T-helper 2 cell treated with Interferon-gamma antibody and Interleukin-4, amounts not matched to agents 5 μg/mL and 100 μg/mL, for 36 hours (primary cell): ENCODE measurements around the gene OR10X1.

ENCODE experiments used
- DNase-seq: peaks from one replicate; pipeline ENCODE4 v3.0.0; 2021; ENCODE audit warnings: low spot score
- H3K27ac Mint-ChIP-seq: one replicate; pipeline ENCODE4 v1.8.0; 2021; ENCODE audit warnings: mild to moderate bottlenecking, mixed read lengths
- H3K27me3 Mint-ChIP-seq: one replicate; pipeline ENCODE4 v1.8.0; 2021; ENCODE audit warnings: low read depth, mixed read lengths
- H3K36me3 Mint-ChIP-seq: one replicate; pipeline ENCODE4 v1.8.0; 2021; ENCODE audit warnings: low read depth, mixed read lengths
- H3K4me1 Mint-ChIP-seq: one replicate; pipeline ENCODE4 v1.8.0; 2021; ENCODE audit warnings: low read depth, mixed read lengths
- H3K4me3 Mint-ChIP-seq: one replicate; pipeline ENCODE4 v1.8.0; 2022; ENCODE audit warnings: mild to moderate bottlenecking, moderate library complexity, mixed read lengths
- H3K9me3 Mint-ChIP-seq: one replicate; pipeline ENCODE4 v1.8.0; 2021; ENCODE audit warnings: mixed read lengths

The OR10X1 gene, protein sequence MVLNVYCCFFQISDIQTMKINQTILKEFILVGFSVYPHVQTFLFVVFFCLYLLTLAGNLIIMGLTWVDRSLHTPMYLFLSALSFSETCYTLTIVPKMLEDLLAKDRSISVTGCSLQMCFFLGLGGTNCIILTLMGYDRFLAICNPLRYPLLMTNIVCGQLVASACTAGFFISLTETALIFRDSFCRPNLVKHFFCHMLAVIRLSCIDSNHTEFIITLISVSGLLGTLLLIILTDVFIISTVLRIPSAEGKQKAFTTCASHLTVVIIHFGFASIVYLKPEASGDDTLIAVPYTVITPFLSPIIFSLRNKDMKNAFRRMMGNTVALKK

DNA sequence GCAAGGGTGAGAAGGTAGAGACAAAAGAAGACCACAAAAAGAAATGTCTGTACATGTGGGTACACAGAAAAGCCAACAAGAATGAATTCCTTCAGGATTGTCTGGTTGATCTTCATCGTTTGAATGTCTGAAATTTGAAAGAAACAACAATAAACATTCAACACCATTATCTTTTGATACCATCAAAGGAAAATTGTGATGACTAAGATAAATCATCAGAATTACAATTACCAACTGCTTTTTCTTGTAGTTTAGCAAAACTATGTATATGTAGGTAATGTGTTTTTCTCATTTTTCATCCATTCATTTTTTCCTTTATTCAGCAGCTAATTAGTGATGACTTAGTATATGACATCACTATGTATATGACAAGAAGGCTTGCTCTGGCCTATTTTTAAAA lies at the start of gene OR10X1:
OR10X1 (minus strand) TSS at position 167 of the 400 bp plus-strand sequence; CDS start at position 167, 0 bp downstream.
- no peak within 1 kb of the TSS for H3K4me3 Mint-ChIP-seq
- no peaks in the 10 kb centered on the region for H3K4me1 Mint-ChIP-seq
- H3K27ac Mint-ChIP-seq = no peak within 1 kb of the TSS
- no peaks in the 10 kb centered on the region for H3K9me3 Mint-ChIP-seq
- no peaks in the 10 kb centered on the region for H3K27me3 Mint-ChIP-seq
- no peaks in the 10 kb centered on the region for H3K36me3 Mint-ChIP-seq
- DNase-seq = no peak

DNA sequence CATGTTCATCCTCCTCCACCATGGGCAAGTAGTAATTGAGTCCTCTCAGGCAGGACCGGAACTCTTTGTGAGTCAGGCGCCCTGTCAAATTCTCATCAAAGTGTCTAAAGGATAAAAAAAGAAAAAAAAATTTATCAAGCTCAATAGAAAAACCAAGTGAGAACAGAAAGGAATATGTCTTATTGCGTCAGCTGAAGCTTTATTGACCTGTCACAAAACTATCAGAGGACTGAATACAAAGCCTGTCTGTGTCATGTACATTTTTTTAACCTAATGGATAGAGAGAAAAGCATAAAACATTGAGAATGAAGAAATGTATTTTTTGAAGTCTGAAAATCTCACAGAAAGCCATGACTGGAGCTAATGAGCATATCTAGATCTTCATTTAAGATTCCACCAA lies 34.1 kb upstream of the OR10X1 start:
- Mint-ChIP-seq H3K4me3 (no peak overlapping the region), H3K36me3 (no peaks in the 10 kb centered on the region), H3K4me1 (peaks cover 2% of the 10 kb centered on the region), H3K9me3 (no peaks in the 10 kb centered on the region), H3K27me3 (peaks cover 2% of the 10 kb centered on the region), H3K27ac (no peak overlapping the region)
- DNase-seq = no peak

DNA sequence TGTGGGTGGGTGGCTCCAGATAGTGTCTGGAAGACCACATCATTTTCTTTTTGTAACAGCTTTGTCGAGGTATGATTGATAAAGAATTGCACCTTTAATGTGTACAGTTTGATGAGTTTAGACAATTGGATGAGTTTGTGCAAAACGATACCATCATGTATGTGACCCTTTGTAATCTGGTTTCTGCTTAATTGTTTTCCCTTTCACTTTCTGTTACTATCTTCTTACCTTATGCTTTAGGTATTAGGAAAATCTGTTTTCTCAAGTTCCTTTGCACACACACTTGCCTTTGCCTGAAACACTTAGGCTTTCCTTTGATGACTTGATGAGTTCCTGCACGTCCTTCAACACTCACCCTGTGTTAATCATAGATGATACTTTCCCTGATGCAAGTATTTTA lies 32.2 kb upstream of the OR10X1 start:
- no peak for DNase-seq
- Mint-ChIP-seq H3K36me3 (no peaks in the 10 kb centered on the region), H3K4me1 (peaks cover 2% of the 10 kb centered on the region), H3K4me3 (no peak overlapping the region), H3K27me3 (peaks cover 2% of the 10 kb centered on the region), H3K27ac (no peak overlapping the region), H3K9me3 (no peaks in the 10 kb centered on the region)

DNA sequence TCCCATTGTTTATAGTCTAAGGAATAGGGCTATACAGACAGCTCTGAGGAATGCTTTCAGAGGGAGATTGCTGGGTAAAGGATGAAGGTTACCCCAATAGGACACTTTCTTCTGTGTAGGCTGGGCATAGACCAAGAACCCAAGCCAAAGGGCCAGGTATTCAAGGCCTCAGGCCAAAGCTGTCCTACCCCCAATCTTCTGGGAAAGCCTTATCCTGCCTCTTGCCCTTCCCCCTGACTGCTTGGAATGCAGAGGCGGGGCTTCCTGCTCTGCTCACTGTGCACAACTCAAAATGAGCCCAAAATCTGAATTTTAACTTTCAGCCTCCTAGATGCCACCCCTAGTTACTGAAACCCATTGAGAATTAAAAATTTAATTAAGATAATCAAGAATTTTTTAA lies 27.6 kb upstream of the OR10X1 start:
- H3K27me3 Mint-ChIP-seq = peaks cover 2% of the 10 kb centered on the region
- H3K9me3 Mint-ChIP-seq = no peaks in the 10 kb centered on the region
- no peak overlapping the region for H3K27ac Mint-ChIP-seq

DNA sequence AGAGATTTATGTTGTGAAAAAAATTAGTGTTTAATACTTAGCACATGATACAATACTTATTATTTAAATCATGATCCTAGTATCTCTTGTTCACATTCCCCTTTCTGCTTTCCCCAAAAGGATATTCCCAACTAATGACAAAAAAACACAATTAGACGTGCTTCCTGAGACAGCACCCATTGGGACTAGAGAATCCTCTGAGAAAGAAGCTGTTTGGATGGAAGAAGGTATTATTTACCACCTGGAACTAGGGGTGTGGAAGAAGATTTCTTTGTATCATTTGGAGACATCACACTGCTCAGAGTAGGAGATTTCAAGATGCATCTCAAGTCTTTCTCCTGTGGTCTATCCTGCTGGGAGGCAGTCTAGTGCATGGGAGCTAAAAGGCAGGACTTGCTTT lies 25.3 kb upstream of the OR10X1 start, which contains the start of gene OR10Z1:
OR10Z1 (plus strand) TSS at position 301 of the 400 bp plus-strand sequence. CDS start 1,171 bp downstream, outside the sequence.
- no peaks in the 10 kb centered on the region for H3K9me3 Mint-ChIP-seq
- no peaks in the 10 kb centered on the region for H3K4me1 Mint-ChIP-seq
- H3K27me3 Mint-ChIP-seq = no peaks in the 10 kb centered on the region
- no peak for DNase-seq
- no peak within 1 kb of the TSS for H3K27ac Mint-ChIP-seq
- H3K36me3 Mint-ChIP-seq = no peaks in the 10 kb centered on the region
- no peak within 1 kb of the TSS for H3K4me3 Mint-ChIP-seq

More for the DNA sequence above, 27.6 kb upstream of the OR10X1 start:
- Mint-ChIP-seq H3K4me1 (peaks cover 2% of the 10 kb centered on the region), H3K4me3 (no peak overlapping the region), H3K36me3 (no peaks in the 10 kb centered on the region)
- DNase-seq = no peak

DNA sequence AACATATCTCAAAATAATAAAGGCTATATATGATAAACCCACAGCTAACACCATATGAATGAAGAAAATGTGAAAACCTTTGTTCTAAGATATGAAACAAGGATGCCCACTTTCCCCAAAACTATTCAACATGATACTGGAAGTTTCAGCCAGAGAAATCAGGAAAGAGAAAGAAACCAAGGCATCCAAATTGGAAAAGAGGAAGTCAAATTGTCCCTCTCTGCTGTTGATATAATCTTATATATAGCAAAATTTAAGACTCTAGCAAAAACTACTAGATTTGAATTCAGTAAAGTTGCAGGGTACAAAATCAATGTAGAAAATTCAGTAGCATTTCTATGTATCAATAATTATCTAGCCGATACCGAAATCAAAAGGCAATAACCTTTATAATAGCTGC lies 21.0 kb upstream of the OR10X1 start:
- Mint-ChIP-seq H3K27me3 (no peaks in the 10 kb centered on the region), H3K27ac (no peak overlapping the region), H3K9me3 (peaks cover 15% of the 10 kb centered on the region), H3K4me1 (no peaks in the 10 kb centered on the region), H3K4me3 (no peak overlapping the region), H3K36me3 (peaks cover 1% of the 10 kb centered on the region)
- no peak for DNase-seq

DNA sequence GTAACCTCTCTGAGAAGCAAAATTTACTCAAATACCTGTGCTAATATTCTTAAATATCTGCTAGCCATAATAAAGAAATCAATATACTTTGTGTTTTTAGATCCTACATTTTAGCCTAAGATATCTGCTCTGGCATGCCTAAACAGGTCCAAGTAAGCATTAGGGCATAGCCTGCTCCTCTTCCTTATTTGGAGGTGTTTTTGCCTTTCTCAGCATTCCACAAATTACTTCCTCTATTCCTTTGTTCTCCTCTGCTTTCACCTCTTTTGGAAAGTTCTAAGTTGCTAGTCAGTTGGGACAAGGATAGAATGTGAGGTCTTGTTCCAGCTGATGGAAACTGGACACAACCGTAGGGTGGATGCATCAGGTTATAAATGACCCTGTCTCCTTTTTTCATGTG lies 7.2 kb upstream of the OR10X1 start:
- no peak for DNase-seq
- no peaks in the 10 kb centered on the region for H3K36me3 Mint-ChIP-seq
- H3K4me1 Mint-ChIP-seq = no peaks in the 10 kb centered on the region
- no peak overlapping the region for H3K4me3 Mint-ChIP-seq
- H3K27me3 Mint-ChIP-seq = no peaks in the 10 kb centered on the region
- H3K9me3 Mint-ChIP-seq = no peaks in the 10 kb centered on the region
- no peak overlapping the region for H3K27ac Mint-ChIP-seq

DNA sequence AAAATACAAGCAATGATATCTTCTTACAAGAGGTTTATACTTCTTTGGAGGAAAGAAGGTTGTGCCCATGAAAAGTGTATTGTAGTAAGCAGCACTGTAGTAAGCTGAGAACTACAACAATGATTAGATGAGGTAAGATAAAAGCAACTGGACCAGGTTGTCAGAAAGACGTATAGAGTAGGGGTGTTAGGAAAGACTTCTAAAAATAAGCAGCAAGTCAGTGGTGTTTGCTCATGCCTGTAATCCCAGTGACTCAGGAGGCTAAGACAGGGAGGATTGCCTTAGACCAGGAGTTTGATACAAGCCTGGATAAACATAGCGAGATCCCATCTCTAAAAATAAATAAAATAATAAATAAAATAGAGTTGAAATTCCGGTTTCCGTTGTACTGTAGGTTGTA lies 4.3 kb upstream of the OR10X1 start:
- Mint-ChIP-seq H3K4me1 (no peaks in the 10 kb centered on the region), H3K27ac (no peak overlapping the region), H3K36me3 (no peaks in the 10 kb centered on the region), H3K4me3 (no peak overlapping the region), H3K27me3 (no peaks in the 10 kb centered on the region), H3K9me3 (no peaks in the 10 kb centered on the region)
- DNase-seq = no peak

DNA sequence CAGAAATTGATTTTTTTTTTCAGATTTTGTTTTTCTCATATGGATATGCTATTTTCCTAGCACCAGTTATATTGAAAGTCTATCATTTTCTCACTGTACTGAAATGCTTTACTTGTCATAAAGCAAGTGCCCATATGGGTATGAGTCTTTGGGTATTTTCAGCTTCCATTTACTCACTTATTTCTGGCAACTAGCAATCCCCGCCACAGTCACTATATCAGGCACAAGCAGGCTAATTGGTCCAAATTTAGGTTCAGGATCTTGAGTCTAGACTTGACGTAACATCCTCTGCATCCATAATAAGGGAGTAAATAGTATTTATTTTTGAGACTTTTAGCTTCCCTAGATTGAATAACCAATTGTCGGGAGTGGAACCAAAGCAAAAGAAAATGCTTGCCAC lies 2.1 kb downstream of the OR10X1 start:
- Mint-ChIP-seq H3K4me3 (no peak overlapping the region), H3K4me1 (no peaks in the 10 kb centered on the region), H3K27ac (no peak overlapping the region), H3K9me3 (no peaks in the 10 kb centered on the region), H3K27me3 (no peaks in the 10 kb centered on the region), H3K36me3 (no peaks in the 10 kb centered on the region)
- no peak for DNase-seq

DNA sequence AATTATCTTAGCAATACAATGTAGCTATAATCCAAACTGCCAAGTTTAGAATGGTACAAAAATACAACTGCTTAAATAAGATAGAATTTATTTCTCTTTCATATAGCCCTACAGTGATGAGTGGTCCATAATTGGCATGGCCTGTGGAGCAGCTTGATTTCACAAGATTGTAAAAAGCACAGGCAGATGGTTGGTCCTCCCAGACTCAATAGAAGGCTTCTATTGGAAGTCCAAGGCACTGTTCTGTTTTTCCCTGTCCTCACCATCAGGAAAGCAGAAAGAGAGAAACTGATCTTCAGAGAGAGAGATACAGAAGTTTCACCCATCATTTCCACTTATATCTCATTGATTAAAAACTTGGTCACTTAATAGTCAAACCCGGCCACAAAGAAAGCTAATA lies 7.5 kb downstream of the OR10X1 start:
- DNase-seq = no peak
- Mint-ChIP-seq H3K4me1 (no peaks in the 10 kb centered on the region), H3K27ac (no peak overlapping the region), H3K27me3 (peaks cover 10% of the 10 kb centered on the region), H3K4me3 (no peak overlapping the region), H3K9me3 (no peaks in the 10 kb centered on the region), H3K36me3 (no peaks in the 10 kb centered on the region)

DNA sequence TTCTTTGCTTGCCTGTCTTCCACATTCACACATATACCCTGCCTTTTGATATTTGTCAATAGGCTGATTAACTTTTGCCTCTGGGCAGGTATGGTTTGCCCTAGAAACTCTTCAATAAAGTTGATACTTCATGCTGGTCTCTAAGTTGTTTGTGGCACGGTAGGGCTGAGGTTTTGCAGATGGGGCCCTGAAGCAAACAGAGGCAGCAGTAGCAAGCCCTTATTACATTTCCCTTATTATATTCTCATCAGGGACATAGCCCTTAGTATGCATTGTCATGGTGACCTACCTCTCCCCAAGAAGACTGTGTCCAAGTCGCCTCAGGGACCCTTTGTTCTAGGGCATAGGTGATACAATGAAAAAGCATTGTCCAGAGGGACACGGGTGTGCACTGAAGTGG lies 9.2 kb downstream of the OR10X1 start, which contains the start of gene OR6P1:
OR6P1 (minus strand) TSS at position 101 of the 400 bp plus-strand sequence. CDS start 6,976 bp downstream, outside the sequence.
- peaks cover 10% of the 10 kb centered on the region for H3K27me3 Mint-ChIP-seq
- H3K9me3 Mint-ChIP-seq = no peaks in the 10 kb centered on the region
- no peak within 1 kb of the TSS for H3K27ac Mint-ChIP-seq
- H3K36me3 Mint-ChIP-seq = no peaks in the 10 kb centered on the region
- no peaks in the 10 kb centered on the region for H3K4me1 Mint-ChIP-seq
- DNase-seq = no peak
- H3K4me3 Mint-ChIP-seq = no peak within 1 kb of the TSS

DNA sequence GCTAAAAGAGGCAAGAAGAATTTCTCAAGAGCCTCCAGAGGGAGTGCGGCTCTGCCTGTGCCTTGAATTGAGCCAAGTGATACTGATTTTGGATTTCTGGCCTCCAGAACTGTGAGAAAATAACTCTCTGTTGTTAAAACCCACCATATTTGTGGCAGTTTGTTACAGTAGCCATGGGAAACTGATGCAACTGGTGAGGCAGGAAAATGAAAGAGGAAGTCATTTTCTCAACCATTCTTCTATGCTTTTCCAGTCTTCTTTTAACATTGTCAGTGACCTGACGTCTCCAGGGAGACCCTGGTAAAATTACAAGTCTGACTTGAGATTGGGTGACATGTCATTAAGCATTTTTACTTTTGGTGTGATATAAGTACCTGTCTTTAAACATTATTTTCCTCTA lies 15.1 kb downstream of the OR10X1 start:
- Mint-ChIP-seq H3K27ac (no peak overlapping the region), H3K4me1 (peaks cover 2% of the 10 kb centered on the region), H3K27me3 (peaks cover 2% of the 10 kb centered on the region), H3K9me3 (no peaks in the 10 kb centered on the region), H3K4me3 (no peak overlapping the region), H3K36me3 (no peaks in the 10 kb centered on the region)
- DNase-seq = no peak

DNA sequence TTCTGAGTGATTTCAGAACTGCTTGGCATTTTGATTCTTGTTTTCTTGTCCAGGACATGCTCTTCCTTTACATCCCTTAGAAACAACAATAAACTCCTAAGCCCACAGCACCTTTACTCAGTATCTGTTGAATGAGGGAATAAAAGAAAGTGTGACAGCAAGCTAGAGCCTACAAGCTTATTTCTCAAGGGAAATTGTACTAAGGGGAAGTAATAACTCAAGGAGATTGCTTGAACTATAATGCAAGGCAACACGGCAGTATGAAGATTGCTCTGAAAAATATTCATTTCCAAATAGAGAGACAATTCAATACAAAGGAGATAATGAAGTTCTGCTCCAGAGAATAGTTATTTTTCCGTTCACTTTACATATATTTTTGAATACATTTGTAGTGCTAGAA lies 15.8 kb downstream of the OR10X1 start:
- H3K36me3 Mint-ChIP-seq = no peaks in the 10 kb centered on the region
- H3K27ac Mint-ChIP-seq = no peak overlapping the region
- no peak for DNase-seq
- H3K27me3 Mint-ChIP-seq = peaks cover 2% of the 10 kb centered on the region
- no peaks in the 10 kb centered on the region for H3K9me3 Mint-ChIP-seq
- no peak overlapping the region for H3K4me3 Mint-ChIP-seq
- H3K4me1 Mint-ChIP-seq = peaks cover 2% of the 10 kb centered on the region

DNA sequence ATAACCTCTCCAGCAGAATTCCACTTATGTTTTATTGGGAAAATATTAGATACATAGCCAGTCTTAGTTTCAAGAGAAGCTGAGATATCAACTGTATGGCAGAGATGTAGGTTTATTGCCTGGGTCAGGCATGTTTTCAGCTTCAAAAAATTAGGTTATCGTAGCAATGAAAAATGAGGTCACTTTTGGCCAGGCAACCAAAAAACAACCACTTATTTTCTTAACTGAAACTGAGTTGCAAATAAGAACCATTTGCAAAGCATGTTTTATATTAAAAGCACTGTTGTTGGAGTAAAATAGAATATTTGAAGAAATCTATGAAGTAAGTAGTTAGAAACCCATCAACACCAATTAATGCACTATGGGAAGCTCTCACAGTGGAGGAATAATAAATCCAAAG lies 20.0 kb downstream of the OR10X1 start:
- Mint-ChIP-seq H3K4me1 (peaks cover 2% of the 10 kb centered on the region), H3K27ac (no peak overlapping the region), H3K4me3 (no peak overlapping the region), H3K9me3 (no peaks in the 10 kb centered on the region), H3K36me3 (no peaks in the 10 kb centered on the region), H3K27me3 (no peaks in the 10 kb centered on the region)
- DNase-seq = no peak

DNA sequence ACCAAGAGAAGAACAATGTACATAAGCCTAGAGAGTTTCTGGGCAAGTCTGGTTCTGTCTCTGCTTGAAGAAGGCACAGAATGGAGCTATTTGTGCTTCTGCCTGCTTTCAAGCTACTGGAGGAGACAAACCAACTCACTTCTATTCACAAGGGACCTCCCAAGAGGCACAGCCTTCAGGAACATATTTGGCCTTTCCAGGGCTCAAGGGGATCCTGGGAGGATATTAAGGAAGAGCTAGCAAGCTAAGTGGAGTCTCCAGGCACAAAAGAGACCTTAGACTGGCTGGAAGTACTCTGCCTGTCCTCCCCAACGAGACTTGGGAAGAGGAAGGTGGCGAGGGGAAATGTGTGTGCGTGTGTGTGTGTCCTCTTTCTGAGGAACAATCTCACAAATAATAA lies 25.3 kb downstream of the OR10X1 start, which contains the start of gene OR6Y1:
OR6Y1 (minus strand) TSS at position 54 of the 400 bp plus-strand sequence. CDS start 6,300 bp downstream, outside the sequence.
- DNase-seq = no peak
- Mint-ChIP-seq H3K4me3 (no peak within 1 kb of the TSS), H3K27ac (no peak within 1 kb of the TSS), H3K27me3 (peaks cover 5% of the 10 kb centered on the region), H3K36me3 (no peaks in the 10 kb centered on the region), H3K9me3 (no peaks in the 10 kb centered on the region), H3K4me1 (no peaks in the 10 kb centered on the region)
